Peyer's patch (tissue), 4 donors: ENCODE measurements around the gene RREB1. TPM values are rescaled to one million over a fixed set of nuclear protein-coding genes. Genes with fewer than 3 reads are reported as not detected.

Source experiments
- DNase-seq, 3 donors: peaks; one replicate each; pipeline ENCODE4 v3.0.0-alpha.2; 2017 to 2019
- H3K27ac ChIP-seq, 4 donors: fragments of 200-600 bp; sonication (generic); one replicate each; pipeline ENCODE4 v1.5.1; 2016 to 2019
- H3K27me3 ChIP-seq, 2 donors: fragments of 200-600 bp; sonication (generic); one replicate each; pipeline ENCODE4 v1.5.1; 2019
- H3K36me3 ChIP-seq, 3 donors: fragments of 200-600 bp; sonication (generic); one replicate each; pipeline ENCODE4 v1.5.1; 2016 to 2019
- H3K4me1 ChIP-seq, 4 donors: fragments of 200-600 bp; sonication (generic); one replicate each; pipeline ENCODE4 v1.5.1; 2016 to 2019
- H3K4me3 ChIP-seq, 4 donors: fragments of 200-600 bp; sonication (generic); 1 replicate in 3 of 4; 2 replicates in 1 of 4; pipeline ENCODE4 v1.5.1; 2016 to 2019; ENCODE audit warnings: mild to moderate bottlenecking in 1 of 4
- H3K9me3 ChIP-seq, 4 donors: fragments of 200-600 bp; sonication (generic); one replicate each; pipeline ENCODE4 v1.5.1; 2016 to 2019; ENCODE audit warnings: mild to moderate bottlenecking in 1 of 4
- POLR2A ChIP-seq, 2 donors: fragments of 450-650 bp; IDR thresholded peaks; one replicate each; pipeline ENCODE4 v1.5.1; 2017; ENCODE audit warnings: antibody characterized with exemption in 2 of 2, mild to moderate bottlenecking in 2 of 2, moderate library complexity in 2 of 2
- total RNA-seq, 4 donors: library from RNA; depleted of rRNA; stranded (reverse); fragments of >200 nt; gene quantifications; one replicate each; pipeline ENCODE4 v1.1.0, GENCODE V29; 2016
- TF ChIP-seq, protein P1 (sequence below), 6 experiments: fragments of 450-650 bp in 4 of 6; fragments of 200-600 bp in 2 of 6; sonication (generic) in 1 of 6; IDR thresholded peaks; one replicate each; pipeline ENCODE4 v1.5.1; 2017 to 2019; ENCODE audit warnings: antibody characterized with exemption in 6 of 6, mild to moderate bottlenecking in 3 of 6, moderate library complexity in 1 of 6

RREB1 gene
- total RNA-seq, 4 donors from 2014 or later = 65.0 to 118 (median 113) TPM

DNA sequence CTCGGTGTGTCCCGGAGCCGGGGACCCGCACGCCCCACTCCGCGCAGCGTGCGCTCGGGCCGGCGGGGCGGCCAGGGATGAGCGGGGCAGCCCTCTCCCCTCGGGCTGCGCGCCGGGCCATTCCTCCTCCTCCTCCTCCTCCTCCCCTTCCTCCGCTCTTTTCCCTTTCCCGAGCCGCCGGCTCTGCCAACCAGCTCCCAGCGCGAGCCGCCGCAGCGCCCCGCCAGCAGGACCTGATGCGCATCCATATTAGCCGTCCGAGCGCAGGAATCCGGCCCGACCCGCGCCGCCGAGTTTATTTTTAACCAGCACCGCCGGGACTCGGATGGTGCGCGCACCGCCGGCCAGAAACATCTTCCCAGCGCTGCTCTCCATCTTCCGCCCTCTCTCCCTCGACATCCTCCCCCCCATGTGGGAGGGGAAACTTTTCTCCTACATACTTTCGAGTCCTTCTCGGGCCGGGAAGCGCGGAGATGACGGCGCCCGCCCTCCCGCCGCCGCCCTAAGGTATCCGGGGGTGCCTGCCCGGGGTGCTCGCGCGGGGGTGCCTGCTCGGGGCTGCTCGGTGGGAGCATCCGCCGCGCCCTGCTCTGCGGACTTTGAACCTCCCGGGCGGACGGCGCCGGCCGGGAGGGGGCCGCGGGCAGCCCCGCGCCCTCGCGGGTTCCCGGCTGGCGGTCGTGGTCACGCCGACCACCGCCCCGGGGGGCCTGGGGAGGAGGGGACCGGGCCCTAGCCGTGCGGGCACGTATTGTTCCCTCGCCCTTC lies 619 bp downstream of the RREB1 start:
- TF ChIP-seq POLR2A (IDR thresholded peaks at IDR 0.05) = peak in 1 of 2 donors; percentile 44
- TF ChIP-seq, protein P1, sequence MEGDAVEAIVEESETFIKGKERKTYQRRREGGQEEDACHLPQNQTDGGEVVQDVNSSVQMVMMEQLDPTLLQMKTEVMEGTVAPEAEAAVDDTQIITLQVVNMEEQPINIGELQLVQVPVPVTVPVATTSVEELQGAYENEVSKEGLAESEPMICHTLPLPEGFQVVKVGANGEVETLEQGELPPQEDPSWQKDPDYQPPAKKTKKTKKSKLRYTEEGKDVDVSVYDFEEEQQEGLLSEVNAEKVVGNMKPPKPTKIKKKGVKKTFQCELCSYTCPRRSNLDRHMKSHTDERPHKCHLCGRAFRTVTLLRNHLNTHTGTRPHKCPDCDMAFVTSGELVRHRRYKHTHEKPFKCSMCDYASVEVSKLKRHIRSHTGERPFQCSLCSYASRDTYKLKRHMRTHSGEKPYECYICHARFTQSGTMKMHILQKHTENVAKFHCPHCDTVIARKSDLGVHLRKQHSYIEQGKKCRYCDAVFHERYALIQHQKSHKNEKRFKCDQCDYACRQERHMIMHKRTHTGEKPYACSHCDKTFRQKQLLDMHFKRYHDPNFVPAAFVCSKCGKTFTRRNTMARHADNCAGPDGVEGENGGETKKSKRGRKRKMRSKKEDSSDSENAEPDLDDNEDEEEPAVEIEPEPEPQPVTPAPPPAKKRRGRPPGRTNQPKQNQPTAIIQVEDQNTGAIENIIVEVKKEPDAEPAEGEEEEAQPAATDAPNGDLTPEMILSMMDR (IDR thresholded peaks at IDR 0.05) = no peak
- H3K36me3 ChIP-seq = no peaks in the 10 kb centered on the region
- H3K4me1 ChIP-seq = peaks cover 0 to 34% (median 2%) of the 10 kb centered on the region in 4 donors
- no peaks in the 10 kb centered on the region for H3K27me3 ChIP-seq
- H3K4me3 ChIP-seq = peak overlapping the region; percentile 79 to 96 (median 94)
- peak overlapping the region; percentile 89 to 98 (median 95) for H3K27ac ChIP-seq
- no peaks in the 10 kb centered on the region for H3K9me3 ChIP-seq
- peak; percentile 50 to 79 (median 76) for DNase-seq

DNA sequence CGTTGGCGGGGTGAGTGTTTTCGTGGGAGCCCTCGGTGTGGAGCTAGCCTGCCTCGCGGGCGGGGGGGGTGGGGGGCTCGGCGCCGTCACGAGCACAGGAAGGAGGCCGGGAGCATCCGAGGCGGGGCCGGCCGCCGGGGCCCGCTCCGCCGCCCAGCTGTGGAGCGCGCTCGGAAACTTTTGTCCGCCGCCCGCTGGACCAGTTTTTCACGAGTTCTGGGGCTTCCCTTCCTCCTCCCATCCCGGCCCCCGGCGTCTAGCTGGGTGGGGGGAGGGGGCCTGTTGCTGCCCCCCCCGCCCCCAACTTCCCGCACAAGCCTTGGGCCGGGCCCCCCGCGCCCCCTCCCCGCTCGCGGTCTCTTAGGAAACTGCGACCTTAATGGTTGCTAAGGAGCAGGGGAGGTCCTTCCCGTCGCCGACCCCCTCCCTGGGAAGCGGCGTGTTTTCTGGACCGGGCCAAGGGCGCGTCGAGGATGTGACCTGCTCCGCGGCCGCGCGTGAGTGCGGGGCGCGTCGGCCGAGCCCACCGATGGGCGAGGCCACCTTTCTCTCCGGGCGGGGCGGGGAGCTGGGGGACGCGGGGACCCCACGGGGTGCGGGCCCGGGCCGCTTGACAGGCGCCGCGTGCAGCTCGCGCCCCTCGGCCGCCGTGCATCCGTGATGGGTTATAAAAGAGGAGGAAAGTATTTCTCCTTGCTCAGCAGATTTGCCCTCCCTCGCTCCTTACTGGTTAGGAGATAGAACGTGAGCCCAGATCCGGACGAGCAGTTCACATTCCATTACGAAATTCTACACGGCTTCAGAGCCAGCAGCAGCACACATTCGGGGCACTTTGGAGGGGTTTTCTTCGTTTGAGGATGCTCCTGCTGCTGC lies 1.4 kb downstream of the RREB1 start:
- Histone ChIP-seq H3K4me3 (peak overlapping the region; percentile 79 to 96 (median 94)), H3K4me1 (peaks cover 0 to 42% (median 2%) of the 10 kb centered on the region in 4 donors), H3K36me3 (no peaks in the 10 kb centered on the region), H3K27ac (peak overlapping the region; percentile 89 to 98 (median 95)), H3K9me3 (no peaks in the 10 kb centered on the region), H3K27me3 (no peaks in the 10 kb centered on the region)
- TF ChIP-seq POLR2A (IDR thresholded peaks at IDR 0.05) = peak in 1 of 2 donors; percentile 17
- TF ChIP-seq, protein P1 (IDR thresholded peaks at IDR 0.05) = no peak
- peak; percentile 58 to 77 (median 72) for DNase-seq

GRCh38 chr6:7110092-7110792 lies 2.5 kb downstream of the RREB1 start:
- TF ChIP-seq, protein P1 (IDR thresholded peaks at IDR 0.05) = no peak
- TF ChIP-seq POLR2A (IDR thresholded peaks at IDR 0.05) = no peak
- Histone ChIP-seq H3K27me3 (no peaks in the 10 kb centered on the region), H3K4me1 (peaks cover 0 to 52% (median 2%) of the 10 kb centered on the region in 4 donors), H3K27ac (peak overlapping the region in 3 of 4 donors; percentile 89 to 98 (median 98)), H3K9me3 (no peaks in the 10 kb centered on the region), H3K4me3 (peak overlapping the region in 2 of 4 donors; percentile 92 to 96), H3K36me3 (no peaks in the 10 kb centered on the region)
- DNase-seq = no peak

DNA sequence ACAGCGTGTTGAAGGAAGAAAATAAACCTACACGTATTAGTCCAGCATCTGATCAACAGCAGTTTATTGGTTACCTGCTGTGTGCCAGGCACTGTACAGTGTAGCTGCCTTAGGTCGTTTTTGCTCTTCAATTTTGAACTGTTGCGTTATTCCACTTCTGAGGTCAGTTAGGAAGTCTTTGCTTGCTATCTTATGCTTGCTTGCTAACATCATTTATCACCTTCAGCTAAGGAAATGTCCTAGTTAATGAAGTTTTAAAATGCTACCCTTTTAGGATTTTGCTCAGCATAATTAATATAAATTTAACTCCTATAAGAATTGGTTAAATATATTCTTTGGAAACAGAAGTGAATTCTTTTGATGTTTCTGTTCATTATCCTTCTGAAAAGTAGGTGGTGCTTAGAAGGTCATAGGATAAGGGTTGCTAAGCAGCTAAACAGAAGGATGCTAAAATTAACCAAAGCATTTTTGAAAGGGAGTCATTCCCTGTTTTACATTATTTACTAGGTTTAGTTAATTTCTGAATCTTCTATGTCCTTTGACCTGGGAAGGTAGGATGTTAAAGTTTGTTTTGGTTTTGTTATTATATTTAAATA lies 3.4 kb downstream of the RREB1 start:
- Histone ChIP-seq H3K27ac (no peak overlapping the region), H3K4me1 (peaks cover 0 to 62% (median 7%) of the 10 kb centered on the region in 4 donors), H3K27me3 (no peaks in the 10 kb centered on the region), H3K36me3 (no peaks in the 10 kb centered on the region), H3K9me3 (no peaks in the 10 kb centered on the region), H3K4me3 (no peak overlapping the region)
- no peak for TF ChIP-seq POLR2A (IDR thresholded peaks at IDR 0.05)
- TF ChIP-seq, protein P1 (IDR thresholded peaks at IDR 0.05) = no peak
- DNase-seq = no peak

- no peaks in the 10 kb centered on the region for H3K27me3 ChIP-seq
- H3K27ac ChIP-seq = no peak overlapping the region
- no peak for DNase-seq
- H3K4me1 ChIP-seq = peaks cover 0 to 70% (median 10%) of the 10 kb centered on the region in 4 donors
- H3K4me3 ChIP-seq = peak overlapping the region in 1 of 4 donors; percentile 9
- no peaks in the 10 kb centered on the region for H3K36me3 ChIP-seq
- TF ChIP-seq, protein P1 (IDR thresholded peaks at IDR 0.05) = no peak
- TF ChIP-seq POLR2A (IDR thresholded peaks at IDR 0.05) = no peak
- no peaks in the 10 kb centered on the region for H3K9me3 ChIP-seq
Observed at GRCh38 chr6:7112171-7112570, 4.4 kb downstream of the RREB1 start.
